Measurements from ENCODE around the gene OR1S2.
"Not testable (repeated sequence)": the region's sequence is repeated elsewhere in the genome, so short reads cannot be mapped to it uniquely, and the experiment has no call there.

Gene OR1S2, protein sequence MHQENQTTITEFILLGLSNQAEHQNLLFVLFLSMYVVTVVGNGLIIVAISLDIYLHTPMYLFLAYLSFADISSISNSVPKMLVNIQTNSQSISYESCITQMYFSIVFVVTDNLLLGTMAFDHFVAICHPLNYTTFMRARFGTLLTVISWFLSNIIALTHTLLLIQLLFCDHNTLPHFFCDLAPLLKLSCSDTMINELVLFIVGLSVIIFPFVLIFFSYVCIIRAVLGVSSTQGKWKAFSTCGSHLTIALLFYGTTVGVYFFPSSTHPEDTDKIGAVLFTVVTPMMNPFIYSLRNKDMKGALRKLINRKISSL

GRCh38 chr11:58204042-58204441, at the start of gene OR1S2:
Gene OR1S2 (minus strand): TSS chr11:58204142. CDS start chr11:58204142, 0 bp downstream.
- DNase-seq (ENCODE audit: low spot score): no peak

DNA sequence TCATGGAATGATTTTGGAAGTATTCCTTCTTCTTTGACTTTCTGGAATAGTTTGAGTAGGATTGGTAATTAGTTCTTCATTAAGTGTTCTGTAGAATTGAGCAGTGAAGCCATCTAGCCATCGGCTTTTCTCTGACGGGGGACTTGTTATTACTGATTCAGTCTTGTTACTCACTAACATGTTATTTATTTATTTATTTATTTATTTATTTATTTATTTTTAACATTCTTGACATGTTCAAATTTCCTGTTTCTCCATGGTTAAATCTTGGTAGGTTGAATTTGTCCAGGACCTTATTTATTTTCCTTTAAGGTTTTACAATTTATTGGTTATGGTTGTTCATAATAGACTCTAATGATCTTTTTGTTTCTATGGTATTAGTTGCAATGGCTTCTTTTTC, 40.0 kb upstream of the OR1S2 start:
- DNase-seq (ENCODE audit: low spot score): no peak

- DNase-seq (ENCODE audit: low spot score): no peak
Measured at GRCh38 chr11:58227956-58228615, 24.1 kb upstream of the OR1S2 start.

- DNase-seq (ENCODE audit: low spot score): no peak
Measured at GRCh38 chr11:58222721-58223120, 18.8 kb upstream of the OR1S2 start.

DNA sequence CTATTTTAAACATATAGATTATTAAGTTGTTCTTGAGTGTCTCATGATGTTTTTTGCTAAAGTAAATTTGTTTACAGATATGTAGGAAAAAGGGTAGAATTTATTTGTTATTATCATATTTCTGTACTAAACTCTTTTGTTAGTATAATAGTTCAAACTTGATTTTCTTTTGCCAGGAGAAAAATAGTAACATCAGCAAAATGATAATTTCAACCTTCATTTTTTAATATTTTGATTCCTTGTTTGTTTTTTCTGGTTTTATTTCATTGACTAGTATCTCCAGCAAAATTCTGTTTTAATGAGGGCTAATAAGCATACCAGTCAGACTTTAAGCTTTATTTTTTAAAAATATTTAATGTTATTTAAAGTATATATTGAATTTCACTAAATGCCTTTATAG, 12.5 kb upstream of the OR1S2 start:
- no peak for DNase-seq (ENCODE audit: low spot score)

- not testable (repeated sequence) for DNase-seq (ENCODE audit: low spot score)
Measured at GRCh38 chr11:58212420-58212819, 8.5 kb upstream of the OR1S2 start, which contains the start of gene OR1S1. Gene OR1S1 (plus strand): TSS chr11:58212720.

DNA sequence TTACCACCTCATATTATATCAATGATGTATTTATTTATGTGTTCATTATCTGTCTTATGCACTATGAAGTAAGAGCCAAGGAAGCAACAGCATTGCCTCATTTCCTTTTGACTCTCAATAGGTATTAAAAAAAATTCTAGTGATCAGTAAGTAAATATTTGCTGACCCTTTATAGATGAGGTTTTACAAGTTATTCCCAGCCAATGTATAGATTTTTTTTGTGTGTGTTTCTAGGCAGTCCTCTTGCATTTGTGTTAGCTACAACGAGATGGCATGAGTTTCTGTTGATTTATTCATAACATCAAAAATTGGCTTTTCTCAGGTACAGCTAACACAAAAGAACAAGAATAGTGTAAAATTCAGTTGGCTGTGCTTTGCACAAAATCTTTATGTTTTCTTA, 4.7 kb downstream of the OR1S2 start:
- DNase-seq (ENCODE audit: low spot score): no peak

DNA sequence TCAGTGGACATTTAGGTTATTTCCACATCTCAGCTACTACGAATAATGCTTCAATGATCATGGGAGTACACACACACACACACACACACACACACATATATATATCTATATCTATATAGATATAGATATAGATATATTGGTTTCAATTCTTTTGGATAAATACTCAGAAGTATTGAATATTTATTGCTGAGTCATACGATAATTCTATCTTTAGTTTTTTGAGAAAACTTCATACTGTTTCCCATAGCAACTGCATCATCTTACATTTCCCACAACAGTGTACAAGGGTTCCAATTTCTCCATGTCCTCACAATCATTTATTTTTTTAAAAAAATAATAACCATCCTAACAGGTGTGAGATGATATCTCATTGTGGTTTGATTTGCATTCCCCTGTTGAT, 8.0 kb downstream of the OR1S2 start:
- DNase-seq (ENCODE audit: low spot score): no peak

GRCh38 chr11:58193391-58193790, 10.6 kb downstream of the OR1S2 start:
- no peak for DNase-seq (ENCODE audit: low spot score)

- DNase-seq (ENCODE audit: low spot score): no peak
Measured at GRCh38 chr11:58192229-58192628, 11.7 kb downstream of the OR1S2 start.

DNA sequence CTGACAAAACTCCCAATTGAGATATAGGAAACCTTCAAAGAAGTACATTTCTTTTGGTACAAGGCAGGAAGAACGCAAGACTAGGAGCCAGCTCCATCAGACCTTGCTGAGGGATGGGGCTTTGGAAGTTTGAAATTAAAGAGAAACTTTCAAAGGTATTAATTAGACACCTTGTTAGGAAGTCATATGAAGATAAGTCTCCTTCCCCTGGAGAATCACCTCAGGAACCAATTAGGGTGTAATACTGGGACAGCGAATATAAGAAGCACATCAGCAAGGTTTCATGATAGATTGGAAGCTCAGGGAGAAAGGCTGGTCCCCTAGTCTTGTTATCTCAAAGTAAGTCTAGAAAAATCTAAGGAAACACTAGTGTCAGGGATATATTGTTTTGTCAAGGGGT, 15.2 kb downstream of the OR1S2 start, which contains the start of gene OR9Q2:
OR9Q2 (plus strand) TSS at position 301 of the 400 bp plus-strand sequence. CDS start 1,421 bp downstream, outside the sequence.
- no peak for DNase-seq (ENCODE audit: low spot score)

DNA sequence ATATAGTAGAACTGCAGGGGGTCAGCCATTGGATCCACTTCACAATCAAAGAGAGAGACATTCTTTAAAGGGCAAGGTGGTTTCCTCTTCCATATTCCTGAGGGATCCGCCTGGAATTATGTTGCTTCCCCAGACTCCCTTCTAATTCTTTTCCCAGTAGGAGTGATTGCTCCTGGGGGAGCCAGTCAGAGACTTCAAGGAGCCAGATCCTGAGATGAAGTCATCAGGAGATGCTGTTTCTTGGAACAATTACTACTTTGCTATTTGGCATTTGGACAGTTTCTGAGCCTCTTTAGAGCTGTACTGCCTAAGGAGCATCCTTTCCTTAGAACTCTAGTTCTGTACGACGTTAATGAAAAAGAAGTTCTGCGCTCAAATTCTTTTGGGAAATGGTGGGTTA, 17.0 kb downstream of the OR1S2 start:
- no peak for DNase-seq (ENCODE audit: low spot score)

GRCh38 chr11:58179648-58180047, 24.3 kb downstream of the OR1S2 start:
- DNase-seq (ENCODE audit: low spot score): no peak

GRCh38 chr11:58178444-58178843, 25.5 kb downstream of the OR1S2 start:
- no peak for DNase-seq (ENCODE audit: low spot score)

- no peak for DNase-seq (ENCODE audit: low spot score)
Measured at GRCh38 chr11:58177409-58178054, 26.4 kb downstream of the OR1S2 start.

DNA sequence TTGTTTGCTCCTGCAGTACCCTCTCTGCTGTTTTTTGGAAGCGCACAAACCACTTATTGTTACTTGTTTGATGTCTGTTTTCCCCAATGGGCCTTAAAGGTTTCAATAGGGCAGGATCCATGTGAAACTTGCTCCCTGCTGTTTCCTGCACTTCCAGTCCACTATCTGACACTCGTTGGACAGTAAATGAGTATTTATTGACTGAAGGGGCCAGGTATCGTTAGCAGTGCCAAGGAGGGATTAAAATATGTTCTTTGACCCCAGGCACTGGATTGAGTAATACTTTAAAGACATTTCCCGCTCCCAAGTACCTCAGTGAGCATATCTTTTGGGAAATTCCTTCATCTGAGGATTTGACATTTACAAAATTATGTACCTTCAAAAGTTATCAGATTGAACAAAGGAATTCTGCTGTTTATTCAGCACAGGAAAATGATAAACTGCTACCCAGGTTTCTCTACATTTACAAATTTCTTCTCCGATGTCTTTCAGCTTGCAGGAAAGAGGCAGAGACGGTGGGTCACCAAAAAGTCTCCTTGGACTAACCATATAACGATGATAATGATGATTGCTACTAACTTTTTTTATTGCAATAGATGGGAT, 38.3 kb downstream of the OR1S2 start:
- DNase-seq (ENCODE audit: low spot score): no peak

- DNase-seq (ENCODE audit: low spot score): no peak
Measured at GRCh38 chr11:58164990-58165389, 39.0 kb downstream of the OR1S2 start.

- DNase-seq (ENCODE audit: low spot score): no peak
Measured at GRCh38 chr11:58164389-58164788, 39.6 kb downstream of the OR1S2 start.
